Measurements from ENCODE around the gene MCM9.
A peak's percentile ranks its signal among the peaks of the same experiment; 100 is the strongest.

MCM9 gene

DNA sequence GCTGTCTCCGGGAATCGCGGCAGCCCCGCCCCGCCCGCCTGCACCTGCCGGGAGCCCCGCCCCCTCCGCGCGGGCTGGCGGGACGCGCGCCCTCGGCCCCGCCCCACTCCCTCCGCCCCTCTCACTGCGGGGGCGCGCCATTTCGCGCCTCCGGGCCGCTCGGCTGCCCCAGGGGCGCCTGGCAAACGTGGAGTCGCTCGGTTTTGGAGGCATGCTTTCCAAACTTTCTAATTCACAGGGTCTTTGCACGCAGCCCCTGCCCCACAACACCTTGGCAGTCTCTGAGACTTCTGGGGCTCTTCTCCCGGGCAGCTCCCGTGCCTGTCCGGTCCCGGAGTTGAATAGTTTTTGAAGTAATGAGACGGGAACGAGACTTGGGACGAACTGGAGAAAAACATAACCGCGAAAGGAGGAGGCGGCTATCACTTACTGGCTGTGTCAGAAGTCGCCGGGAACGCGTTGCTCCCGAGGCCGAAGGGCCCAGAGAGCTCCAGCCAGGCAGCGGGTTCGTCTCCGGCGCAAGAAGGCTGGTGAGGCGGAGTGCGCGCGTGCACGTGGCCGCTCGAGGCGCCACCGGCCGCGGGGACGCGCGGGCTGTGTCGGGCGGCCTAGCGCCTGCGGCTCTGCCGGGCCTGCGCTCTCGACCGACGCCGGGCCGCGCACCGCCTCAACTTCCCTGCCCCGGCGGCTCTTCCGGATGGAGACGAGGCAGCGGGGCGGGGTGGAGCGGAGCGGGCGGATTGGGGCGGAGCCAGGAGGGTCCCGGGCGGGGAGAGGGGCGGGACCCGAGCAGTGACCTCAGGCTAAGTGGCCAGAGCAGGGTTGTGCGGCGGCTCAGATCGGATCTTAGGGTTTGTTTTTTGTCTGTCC, at the start of gene MCM9:
Gene MCM9, minus strand, starts transcription at position 699 of the 870 bp plus-strand sequence. CDS start 3,436 bp downstream, outside the sequence.
- TF ChIP-seq, protein P1, sequence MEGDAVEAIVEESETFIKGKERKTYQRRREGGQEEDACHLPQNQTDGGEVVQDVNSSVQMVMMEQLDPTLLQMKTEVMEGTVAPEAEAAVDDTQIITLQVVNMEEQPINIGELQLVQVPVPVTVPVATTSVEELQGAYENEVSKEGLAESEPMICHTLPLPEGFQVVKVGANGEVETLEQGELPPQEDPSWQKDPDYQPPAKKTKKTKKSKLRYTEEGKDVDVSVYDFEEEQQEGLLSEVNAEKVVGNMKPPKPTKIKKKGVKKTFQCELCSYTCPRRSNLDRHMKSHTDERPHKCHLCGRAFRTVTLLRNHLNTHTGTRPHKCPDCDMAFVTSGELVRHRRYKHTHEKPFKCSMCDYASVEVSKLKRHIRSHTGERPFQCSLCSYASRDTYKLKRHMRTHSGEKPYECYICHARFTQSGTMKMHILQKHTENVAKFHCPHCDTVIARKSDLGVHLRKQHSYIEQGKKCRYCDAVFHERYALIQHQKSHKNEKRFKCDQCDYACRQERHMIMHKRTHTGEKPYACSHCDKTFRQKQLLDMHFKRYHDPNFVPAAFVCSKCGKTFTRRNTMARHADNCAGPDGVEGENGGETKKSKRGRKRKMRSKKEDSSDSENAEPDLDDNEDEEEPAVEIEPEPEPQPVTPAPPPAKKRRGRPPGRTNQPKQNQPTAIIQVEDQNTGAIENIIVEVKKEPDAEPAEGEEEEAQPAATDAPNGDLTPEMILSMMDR (IDR thresholded peaks at IDR 0.05; ENCODE audit: extremely low read depth, missing control alignments) = no peak

DNA sequence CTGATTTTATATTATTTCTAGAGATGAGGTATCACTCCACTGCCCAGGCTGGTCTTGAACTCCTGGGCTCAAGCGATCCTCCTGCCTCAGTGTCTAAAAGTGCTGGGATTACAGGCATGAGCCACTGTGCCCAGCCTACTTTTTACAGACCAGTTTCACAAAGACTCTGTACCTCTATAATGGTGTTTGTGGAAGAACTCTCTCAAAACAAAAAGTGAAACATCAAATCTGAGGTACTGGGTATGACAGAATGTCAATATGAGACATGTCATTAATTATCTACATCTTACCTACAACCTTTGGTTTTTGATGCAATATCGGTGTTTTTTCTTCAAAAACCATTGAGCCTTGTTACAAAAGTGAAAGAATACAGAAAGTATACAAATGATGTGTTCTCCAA, 49.4 kb upstream of the MCM9 start:
- TF ChIP-seq, protein P1 (IDR thresholded peaks at IDR 0.05; ENCODE audit: extremely low read depth, missing control alignments) = no peak
- DNase-seq (ENCODE audit: low spot score) = no peak

More for the DNA sequence above, at the start of gene MCM9:
- DNase-seq (ENCODE audit: low spot score) = peak; percentile 95

DNA sequence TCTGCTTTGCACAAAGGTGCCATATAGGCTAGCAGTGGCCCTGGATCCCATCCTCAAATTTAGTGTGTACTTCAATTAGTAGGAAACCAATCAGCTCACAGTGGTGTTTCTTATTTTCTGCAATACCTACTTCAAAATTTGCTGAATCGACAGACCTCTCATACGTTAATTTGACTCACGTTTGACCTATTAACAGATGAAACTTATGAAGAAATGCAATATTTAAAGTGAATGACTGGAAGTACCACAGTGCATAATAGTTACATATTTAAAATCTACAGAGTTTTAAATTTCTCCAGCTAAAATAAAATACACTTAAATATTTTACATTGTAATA, 47.6 kb upstream of the MCM9 start:
- TF ChIP-seq, protein P1 (IDR thresholded peaks at IDR 0.05; ENCODE audit: extremely low read depth, missing control alignments) = no peak
- DNase-seq (ENCODE audit: low spot score) = no peak

DNA sequence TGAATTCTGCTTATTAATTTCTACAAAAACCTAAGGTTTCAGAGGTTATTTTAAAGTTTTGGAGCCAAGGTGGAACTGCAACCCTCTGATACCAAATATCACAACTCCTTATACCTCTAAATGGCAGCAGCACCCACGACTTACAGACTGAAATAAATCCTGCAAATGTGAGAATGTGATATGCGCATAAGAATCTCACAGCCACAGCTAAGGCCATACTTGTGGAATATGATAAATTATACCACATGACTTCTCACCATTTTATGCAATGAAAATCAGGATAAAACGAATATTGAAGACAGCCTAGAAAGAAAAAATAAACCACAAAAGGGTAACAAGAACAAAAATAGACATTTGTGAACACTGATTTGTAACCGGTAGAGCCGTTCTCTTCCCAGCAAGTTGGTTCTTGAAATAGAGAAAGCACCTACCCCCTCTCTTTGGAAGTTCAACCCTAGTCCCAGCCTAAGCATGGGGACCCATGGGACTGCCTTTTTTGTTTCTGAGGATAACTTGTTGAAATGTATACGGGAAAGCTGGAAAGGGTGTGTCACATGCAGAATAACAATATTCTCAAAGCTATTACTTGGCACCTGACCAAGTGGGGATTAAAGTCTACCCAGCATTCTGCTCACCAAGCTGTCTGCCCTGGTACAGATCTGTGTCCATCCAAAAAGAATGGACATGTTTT, 47.1 kb upstream of the MCM9 start:
- TF ChIP-seq, protein P1 (IDR thresholded peaks at IDR 0.05; ENCODE audit: extremely low read depth, missing control alignments) = no peak
- DNase-seq (ENCODE audit: low spot score) = no peak

DNA sequence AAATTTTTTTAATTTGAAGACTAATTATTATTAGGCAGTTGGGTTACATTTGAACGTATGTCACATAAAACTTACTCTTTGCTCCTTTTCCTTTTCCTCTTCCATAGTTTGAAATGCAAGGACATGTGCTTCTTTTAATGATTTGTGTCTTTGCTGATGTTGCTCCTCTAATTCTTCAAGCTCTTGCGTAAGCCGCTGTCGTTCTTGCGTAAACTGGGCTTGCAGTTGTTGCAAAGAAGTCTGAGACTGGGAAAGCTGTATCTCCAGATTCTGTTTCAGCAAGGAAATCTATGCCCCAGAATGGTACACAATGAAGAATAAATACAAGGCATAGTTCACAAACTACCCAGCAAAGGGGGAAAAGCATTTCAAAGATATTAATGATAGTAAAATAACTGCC, 45.1 kb upstream of the MCM9 start:
- TF ChIP-seq, protein P1 (IDR thresholded peaks at IDR 0.05; ENCODE audit: extremely low read depth, missing control alignments) = no peak
- DNase-seq (ENCODE audit: low spot score) = no peak

DNA sequence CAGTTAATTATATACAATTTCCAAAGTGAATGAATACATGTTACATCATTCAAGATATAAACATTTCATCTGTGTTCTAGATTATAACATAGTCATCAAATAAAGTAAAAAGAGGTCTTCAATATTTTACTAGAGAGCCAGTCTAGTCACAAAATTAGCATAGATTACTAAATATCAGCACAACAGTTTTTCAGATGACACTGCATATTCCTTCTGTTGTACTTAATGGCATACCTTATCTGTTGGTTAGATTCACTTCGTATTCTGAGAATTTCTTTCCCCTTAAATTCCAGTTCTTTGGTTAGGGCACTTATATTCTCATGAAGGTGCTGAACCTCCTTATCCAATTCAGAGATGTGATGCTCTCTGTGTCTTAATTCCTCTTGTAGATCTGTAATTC, 39.8 kb upstream of the MCM9 start:
- TF ChIP-seq, protein P1 (IDR thresholded peaks at IDR 0.05; ENCODE audit: extremely low read depth, missing control alignments) = no peak
- no peak for DNase-seq (ENCODE audit: low spot score)

DNA sequence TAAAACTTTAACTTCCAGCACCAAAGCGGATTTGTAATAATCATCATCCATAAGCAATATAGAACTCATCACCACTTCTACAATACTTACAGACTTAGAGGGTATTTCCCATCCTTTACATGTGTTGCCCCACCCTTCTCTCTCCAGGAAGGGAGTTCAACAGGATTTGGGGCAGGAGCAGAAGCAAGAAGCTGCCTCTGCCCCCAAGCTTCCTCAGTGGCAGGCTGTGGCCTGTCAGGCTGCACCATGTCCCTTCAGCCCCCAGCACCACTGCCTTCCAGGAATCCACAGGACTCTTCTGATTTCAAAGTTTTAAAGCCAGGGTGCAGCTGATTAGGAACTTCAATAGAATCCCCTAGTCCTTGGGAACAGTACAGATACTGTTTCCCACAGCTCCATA, 36.7 kb upstream of the MCM9 start:
- no peak for DNase-seq (ENCODE audit: low spot score)
- TF ChIP-seq, protein P1 (IDR thresholded peaks at IDR 0.05; ENCODE audit: extremely low read depth, missing control alignments) = no peak
